HepG2 (cell line): ENCODE results near the gene GRM7. TPM values are rescaled to one million over a fixed set of nuclear protein-coding genes. Genes with fewer than 3 reads are reported as not detected.

Experiments used
- ATAC-seq: fragments of 200-7000 bp; cut with Tn5 transposase; 3 replicates; pipeline ENCODE4 v1.9.1; 2020; ENCODE audit warnings: mild to moderate bottlenecking, moderate library complexity
- BruUV-seq: library from RNA; stranded (reverse); fragments of 400-500 nt; replicated peaks from 2 replicates; lab custom pipeline; 2021; lab: Mats Ljungman, UMichigan
- CTCF ChIA-PET: fragments of 300-600 bp; formaldehyde crosslinking; extraction: SDS; loops from one replicate; lab custom pipeline; 2021; ENCODE audit warnings: low total read pairs, inconsistent platforms, low intra/inter-chr PET ratio; lab: Yijun Ruan, JAX
- POLR2A ChIA-PET: fragments of 350-600 bp; sonication (Branson Sonifier 250); formaldehyde crosslinking; loops from one replicate; lab custom pipeline; 2020; ENCODE audit warnings: antibody characterized with exemption, inconsistent platforms; lab: Yijun Ruan, JAX
- DNase-seq: peaks from one replicate; pipeline ENCODE4 v3.0.0-alpha.2; 2015; ENCODE audit warnings: low spot score
- FAIRE-seq: peaks from 3 replicates; lab custom pipeline; 2011; peaks lifted over from hg19 to GRCh38; lab: Jason Lieb, UNC
- H2AFZ ChIP-seq: one replicate; pipeline ENCODE4 v1.6.1; 2011; ENCODE audit warnings: low read length, inconsistent platforms
- H3K27ac ChIP-seq: fragments of 300-600 bp; 3 replicates; pipeline ENCODE4 v1.8.0; 2011; ENCODE audit warnings: mixed run types, mild to moderate bottlenecking, mixed read lengths, low read length, inconsistent platforms; ENCODE audit not compliant: insufficient read depth; ENCODE audit errors: extremely low read length
- H3K27me3 ChIP-seq, 2 experiments: fragments of 200-600 bp in 1 of 2; 2 replicates in 1 of 2; 3 replicates in 1 of 2; pipeline versions ENCODE4 v1.6.0 to v1.8.0; 2011; ENCODE audit warnings: low read length in 2 of 2, mild to moderate bottlenecking in 2 of 2, moderate library complexity in 2 of 2, inconsistent platforms in 1 of 2; ENCODE audit not compliant: insufficient read depth in 2 of 2, control insufficient read depth in 1 of 2
- H3K36me3 ChIP-seq, 2 experiments: fragments of 200-600 bp in 1 of 2; replicated peaks in 1 of 2; 2 replicates in 1 of 2; 3 replicates in 1 of 2; pipeline versions ENCODE4 v1.5.1 to v1.8.0; 2011; ENCODE audit warnings: low read length in 2 of 2, inconsistent platforms in 1 of 2; ENCODE audit not compliant: insufficient read depth in 2 of 2, control insufficient read depth in 1 of 2
- H3K4me1 ChIP-seq: 2 replicates; pipeline ENCODE4 v1.5.1; 2012; ENCODE audit warnings: low read length, inconsistent platforms; ENCODE audit not compliant: insufficient read depth
- H3K4me2 ChIP-seq: 2 replicates; pipeline ENCODE4 v1.6.0; 2011; ENCODE audit warnings: low read depth, low read length, inconsistent platforms
- H3K4me3 ChIP-seq, 3 experiments: fragments of 200-600 bp in 1 of 3; sonication (generic), shearing (Covaris generic) in 1 of 3; replicated peaks in 1 of 3; 2 replicates each; pipeline ENCODE4 v1.5.1; 2011 to 2016; ENCODE audit warnings: low read length in 3 of 3, inconsistent platforms in 2 of 3, low read depth in 2 of 3, mild to moderate bottlenecking in 2 of 3, control low read depth in 1 of 3, mixed read lengths in 1 of 3; ENCODE audit not compliant: insufficient read depth in 1 of 3
- H3K79me2 ChIP-seq: one replicate; pipeline ENCODE4 v1.6.1; 2011; ENCODE audit warnings: low read length, inconsistent platforms; ENCODE audit not compliant: insufficient read depth
- H3K9ac ChIP-seq: 2 replicates; pipeline ENCODE4 v1.6.0; 2011; ENCODE audit warnings: mild to moderate bottlenecking, low read depth, low read length, inconsistent platforms; ENCODE audit not compliant: insufficient read depth
- H3K9me3 ChIP-seq: 2 replicates; pipeline ENCODE4 v1.5.1; 2012; ENCODE audit warnings: mild to moderate bottlenecking, low read length
- H4K20me1 ChIP-seq: 2 replicates; pipeline ENCODE4 v1.6.0; 2011; ENCODE audit warnings: inconsistent platforms, mild to moderate bottlenecking, low read length, moderate library complexity; ENCODE audit not compliant: insufficient read depth
- AHR ChIP-seq: IDR thresholded peaks from 2 replicates; pipeline ENCODE4 v1.6.1; 2018; ENCODE audit warnings: missing genetic modification reagents, missing compliant biosample characterization
- CHD4 ChIP-seq: fragments of 200-600 bp; sonication (generic); IDR thresholded peaks from 2 replicates; pipeline ENCODE4 v1.7.0; 2017; ENCODE audit warnings: mild to moderate bottlenecking, low read length, borderline replicate concordance
- GPN1 ChIP-seq: sonication (generic); formaldehyde crosslinking; IDR thresholded peaks from 2 replicates; pipeline ENCODE4 v1.5.1; 2020; ENCODE audit warnings: missing genetic modification reagents, borderline replicate concordance
- IRX3 ChIP-seq: sonication (generic); formaldehyde crosslinking; IDR thresholded peaks from 2 replicates; pipeline ENCODE4 v1.8.1; 2023; ENCODE audit warnings: mild to moderate bottlenecking, low read depth, missing genetic modification reagents, borderline replicate concordance
- JUN ChIP-seq: sonication (generic); formaldehyde crosslinking; IDR thresholded peaks from 2 replicates; pipeline ENCODE4 v1.4.0; 2020; ENCODE audit warnings: mild to moderate bottlenecking, missing genetic modification reagents
- NFYC ChIP-seq: IDR thresholded peaks from 2 replicates; pipeline ENCODE4 v1.6.1; 2016; ENCODE audit warnings: missing genetic modification reagents, missing compliant biosample characterization
- POGZ ChIP-seq: sonication (generic); formaldehyde crosslinking; IDR thresholded peaks from 2 replicates; pipeline ENCODE4 v1.4.0; 2020; ENCODE audit warnings: mild to moderate bottlenecking, missing genetic modification reagents
- ZFP82 ChIP-seq: sonication (generic); formaldehyde crosslinking; IDR thresholded peaks from 2 replicates; pipeline ENCODE4 v1.5.1; 2020; ENCODE audit warnings: mild to moderate bottlenecking, missing genetic modification reagents, borderline replicate concordance
- ZNF180 ChIP-seq: sonication (generic); formaldehyde crosslinking; IDR thresholded peaks from 2 replicates; pipeline ENCODE4 v1.4.0; 2020; ENCODE audit warnings: low read depth, missing genetic modification reagents, borderline replicate concordance
- ZNF350 ChIP-seq: sonication (generic); formaldehyde crosslinking; IDR thresholded peaks from 2 replicates; pipeline ENCODE4 v1.4.0; 2020; ENCODE audit warnings: mild to moderate bottlenecking, low read depth, missing genetic modification reagents, borderline replicate concordance
- ZNF432 ChIP-seq: sonication (generic); formaldehyde crosslinking; IDR thresholded peaks from 2 replicates; pipeline ENCODE4 v1.5.0; 2020; ENCODE audit warnings: missing genetic modification reagents, mild to moderate bottlenecking, borderline replicate concordance
- ZNF672 ChIP-seq: sonication (generic); formaldehyde crosslinking; IDR thresholded peaks from 2 replicates; pipeline ENCODE4 v1.8.1; 2022; ENCODE audit warnings: missing genetic modification reagents
- ZNF777 ChIP-seq: sonication (generic); formaldehyde crosslinking; IDR thresholded peaks from 2 replicates; pipeline ENCODE4 v1.4.0; 2020; ENCODE audit warnings: missing genetic modification reagents
- ZSCAN21 ChIP-seq: sonication (generic); formaldehyde crosslinking; IDR thresholded peaks from 2 replicates; pipeline ENCODE4 v1.8.0; 2022; ENCODE audit warnings: mild to moderate bottlenecking, missing genetic modification reagents, moderate library complexity, borderline replicate concordance
- WGBS: methylation state at CpG from one replicate; pipeline ENCODE4 v1.1.6; 2017; ENCODE audit warnings: low lambda C conversion rate; 5-methylcytosine and 5-hydroxymethylcytosine counted together
- in situ Hi-C: cut with HindIII; loops from 2 replicates; pipeline ENCODE4 v1.10.0; 2017; ENCODE audit warnings: low pct_unique_long_range_greater_than_20kb; ENCODE audit not compliant: extremely low pct_ligation_motif_present
- intact Hi-C: fragments of 100-400 bp; cut with micrococcal nuclease; formaldehyde crosslinking; loops from one replicate; pipeline ENCODE4 v1.10.0; 2022; ENCODE audit not compliant: unreplicated experiment
- polyA plus RNA-seq, 8 experiments: library from polyadenylated mRNA; depleted of rRNA in 3 of 8; stranded (reverse) in 7 of 8; unstranded in 1 of 8; fragments of >200 nt; fragmentation: Illumina TruSeq in 4 of 8; extraction: Trizol in 4 of 8; gene quantifications; 2 replicates each; pipeline versions ENCODE4 v1.2.1 to v1.2.3, GENCODE V29; 2011 to 2016; ENCODE audit warnings: low read depth in 4 of 8, missing spikeins in 1 of 8, mixed read lengths in 1 of 8; ENCODE audit not compliant: insufficient read depth in 1 of 8
- total RNA-seq, 5 experiments: library from RNA; depleted of rRNA; stranded (reverse); fragments of >200 nt; fragmentation: Illumina TruSeq; extraction: Trizol; gene quantifications; 2 replicates each; pipeline ENCODE4 v1.2.3, GENCODE V29; 2016; ENCODE audit warnings: low read depth in 1 of 5
- TF ChIP-seq, protein P1 (sequence below): IDR thresholded peaks from 2 replicates; pipeline ENCODE4 v1.6.1; 2016
- TF ChIP-seq, protein P2 (sequence below): sonication (generic); formaldehyde crosslinking; IDR thresholded peaks from 2 replicates; pipeline ENCODE4 v1.8.1; 2023; ENCODE audit warnings: mild to moderate bottlenecking, moderate library complexity, missing genetic modification reagents

Gene GRM7
- total and polyA plus RNA-seq, 2 of the 13 experiments (the other 11 are each of a cell fraction or from before 2014, with no cell fraction given): not detected

DNA sequence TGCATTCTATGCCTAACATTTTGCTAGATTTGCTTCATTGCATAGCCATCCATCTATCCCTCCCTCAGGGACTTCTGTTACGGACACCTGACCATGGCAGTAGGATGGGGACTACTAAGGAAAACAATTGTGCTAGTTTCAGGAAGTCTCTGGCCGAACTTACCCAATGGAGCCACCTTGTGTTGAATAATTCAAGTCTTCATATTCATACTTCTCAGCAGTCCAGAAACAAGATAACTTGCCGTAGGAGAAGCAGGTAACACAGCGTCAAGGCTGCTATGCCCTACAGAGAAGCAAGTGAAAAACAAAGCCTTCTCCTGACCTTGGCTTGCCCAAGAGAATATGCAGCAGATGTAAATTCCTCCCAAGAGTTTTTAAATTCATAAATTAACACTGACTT, 685.3 kb downstream of the GRM7 start (continued):
- TF ChIP-seq, protein P1, sequence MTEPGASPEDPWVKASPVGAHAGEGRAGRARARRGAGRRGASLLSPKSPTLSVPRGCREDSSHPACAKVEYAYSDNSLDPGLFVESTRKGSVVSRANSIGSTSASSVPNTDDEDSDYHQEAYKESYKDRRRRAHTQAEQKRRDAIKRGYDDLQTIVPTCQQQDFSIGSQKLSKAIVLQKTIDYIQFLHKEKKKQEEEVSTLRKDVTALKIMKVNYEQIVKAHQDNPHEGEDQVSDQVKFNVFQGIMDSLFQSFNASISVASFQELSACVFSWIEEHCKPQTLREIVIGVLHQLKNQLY (CRISPR knock-in tag): no peak
- TF ChIP-seq ZNF180: no peak
- no peak for TF ChIP-seq NFYC (CRISPR knock-in tag)
- TF ChIP-seq, all 625 proteins: peak for 0

DNA sequence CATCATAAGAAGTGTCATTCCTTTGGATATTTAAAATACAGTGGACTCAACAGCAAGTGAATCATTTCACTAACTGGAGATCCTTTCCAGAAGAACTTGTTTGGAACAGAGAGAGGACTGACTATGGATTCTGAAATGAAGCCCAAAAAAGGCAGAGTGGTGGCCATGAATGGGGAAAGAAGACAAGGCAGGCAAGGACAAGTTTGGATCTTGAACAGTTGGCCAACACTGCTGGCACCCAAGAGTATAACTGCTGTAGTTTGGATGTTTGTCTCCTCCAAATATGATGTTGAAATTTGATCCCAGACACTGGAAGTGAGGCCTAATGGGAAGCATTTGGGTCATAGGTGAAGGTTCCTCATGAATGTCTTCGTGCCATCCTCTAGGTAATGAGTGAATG, 686.9 kb downstream of the GRM7 start:
- Histone ChIP-seq H4K20me1 (no peaks in the 10 kb centered on the region), H3K27me3 (no peaks in the 10 kb centered on the region), H2AFZ (no peak overlapping the region), H3K27ac (no peak overlapping the region), H3K4me1 (no peaks in the 10 kb centered on the region), H3K9me3 (peaks cover 77% of the 10 kb centered on the region), H3K79me2 (no peaks in the 10 kb centered on the region), H3K36me3 (no peaks in the 10 kb centered on the region), H3K9ac (no peak overlapping the region), H3K4me3 (no peak overlapping the region), H3K4me2 (no peak overlapping the region)
- in situ Hi-C loops (no loop called here), intact Hi-C loops (no loop called here)
- ATAC-seq (no peak), DNase-seq (no peak), FAIRE-seq (no peak)
- POLR2A ChIA-PET: no interaction called here
- TF ChIP-seq IRX3 (CRISPR knock-in tag) (no peak), AHR (CRISPR knock-in tag) (no peak), JUN (CRISPR knock-in tag) (no peak), ZNF432 (CRISPR knock-in tag) (no peak), ZFP82 (CRISPR knock-in tag) (no peak), ZNF350 (CRISPR knock-in tag) (no peak), POGZ (CRISPR knock-in tag) (no peak), ZNF777 (CRISPR knock-in tag) (no peak), CHD4 (no peak), ZNF672 (CRISPR knock-in tag) (no peak), GPN1 (no peak), ZSCAN21 (no peak)
- TF ChIP-seq, protein P2, sequence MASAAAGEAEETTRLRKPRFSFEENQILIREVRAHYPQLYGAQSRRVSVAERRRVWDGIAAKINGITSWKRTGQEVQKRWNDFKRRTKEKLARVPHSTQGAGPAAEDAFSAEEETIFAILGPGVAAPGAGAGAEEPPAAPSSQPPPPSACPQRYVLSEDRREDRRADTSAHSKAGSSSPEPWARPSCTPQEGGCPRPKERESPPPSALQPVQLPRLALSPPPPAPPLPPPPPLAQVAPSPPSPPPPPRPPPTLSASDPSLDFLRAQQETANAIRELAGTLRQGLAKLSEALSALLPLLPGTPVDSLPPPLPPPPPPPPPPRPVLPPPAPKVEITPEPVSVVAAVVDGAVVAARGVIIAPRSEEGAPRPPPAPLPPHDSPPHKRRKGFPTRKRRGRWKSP (CRISPR knock-in tag): no peak
- CTCF ChIA-PET: no interaction called here
- 0% methylated on average over 1 of the region's 1 CpG for WGBS
- no TSS peak for BruUV-seq
